Muscle layer of duodenum (tissue), 2 donors: ENCODE measurements around the gene SEMA3E.

Experiments
- H3K27ac ChIP-seq: one replicate; pipeline ENCODE4 v1.7.0; 2013; ENCODE audit warnings: mild to moderate bottlenecking, low read length
- H3K27me3 ChIP-seq: one replicate; pipeline ENCODE4 v1.7.0; 2013; ENCODE audit warnings: low read depth, mild to moderate bottlenecking, control low read depth, low read length
- H3K36me3 ChIP-seq, 2 donors: one replicate each; pipeline ENCODE4 v1.7.0; 2013; ENCODE audit warnings: low read length in 2 of 2, control low read depth in 1 of 2, mild to moderate bottlenecking in 1 of 2; ENCODE audit not compliant: insufficient read depth in 2 of 2, control insufficient read depth in 1 of 2
- H3K4me1 ChIP-seq, 2 donors: one replicate each; pipeline ENCODE4 v1.7.0; 2013; ENCODE audit warnings: low read length in 2 of 2, mild to moderate bottlenecking in 2 of 2, control low read depth in 1 of 2, moderate library complexity in 1 of 2; ENCODE audit not compliant: insufficient read depth in 2 of 2, control insufficient read depth in 1 of 2
- H3K4me3 ChIP-seq, 2 donors: one replicate each; pipeline ENCODE4 v1.7.0; 2013; ENCODE audit warnings: low read length in 2 of 2, low read depth in 1 of 2, mild to moderate bottlenecking in 1 of 2
- H3K9me3 ChIP-seq, 2 donors: one replicate each; pipeline ENCODE4 v1.7.0; 2013; ENCODE audit warnings: low read length in 2 of 2, control low read depth in 1 of 2, mild to moderate bottlenecking in 1 of 2; ENCODE audit not compliant: control insufficient read depth in 1 of 2
- donor health status: healthy.

Gene SEMA3E

GRCh38 chr7:83599131-83599530 lies 49.8 kb downstream of the SEMA3E start:
- H3K4me1 ChIP-seq: no peaks in the 10 kb centered on the region
- H3K4me3 ChIP-seq: no peak overlapping the region
- H3K27ac ChIP-seq: no peak overlapping the region
- H3K27me3 ChIP-seq: no peaks in the 10 kb centered on the region
- H3K36me3 ChIP-seq: no peaks in the 10 kb centered on the region
- peaks cover 0 to 4% of the 10 kb centered on the region in 2 donors for H3K9me3 ChIP-seq

GRCh38 chr7:83593921-83594475 lies 54.9 kb downstream of the SEMA3E start:
- H3K4me3 ChIP-seq: no peak overlapping the region
- no peaks in the 10 kb centered on the region for H3K4me1 ChIP-seq
- H3K27me3 ChIP-seq: no peaks in the 10 kb centered on the region
- no peak overlapping the region for H3K27ac ChIP-seq
- H3K36me3 ChIP-seq: no peaks in the 10 kb centered on the region
- H3K9me3 ChIP-seq: no peaks in the 10 kb centered on the region

- Histone ChIP-seq H3K4me3 (no peak overlapping the region), H3K27ac (no peak overlapping the region), H3K36me3 (no peaks in the 10 kb centered on the region), H3K27me3 (no peaks in the 10 kb centered on the region), H3K4me1 (peaks cover 0 to 4% of the 10 kb centered on the region in 2 donors), H3K9me3 (no peaks in the 10 kb centered on the region)
These were observed 60.2 kb downstream of the SEMA3E start for GRCh38 chr7:83588602-83589240.

GRCh38 chr7:83586281-83586680 lies 62.7 kb downstream of the SEMA3E start:
- H3K36me3 ChIP-seq: no peaks in the 10 kb centered on the region
- H3K27me3 ChIP-seq: no peaks in the 10 kb centered on the region
- no peak overlapping the region for H3K27ac ChIP-seq
- H3K4me3 ChIP-seq: no peak overlapping the region
- H3K4me1 ChIP-seq: peaks cover 0 to 4% of the 10 kb centered on the region in 2 donors
- no peaks in the 10 kb centered on the region for H3K9me3 ChIP-seq

GRCh38 chr7:83581667-83582435 lies 67.1 kb downstream of the SEMA3E start:
- Histone ChIP-seq H3K27ac (no peak overlapping the region), H3K36me3 (no peaks in the 10 kb centered on the region), H3K27me3 (no peaks in the 10 kb centered on the region), H3K4me3 (no peak overlapping the region), H3K4me1 (peaks cover 0 to 4% of the 10 kb centered on the region in 2 donors), H3K9me3 (no peaks in the 10 kb centered on the region)

- Histone ChIP-seq H3K9me3 (no peaks in the 10 kb centered on the region), H3K36me3 (no peaks in the 10 kb centered on the region), H3K4me3 (no peak overlapping the region), H3K27ac (no peak overlapping the region), H3K27me3 (no peaks in the 10 kb centered on the region), H3K4me1 (no peaks in the 10 kb centered on the region)
These were observed 69.2 kb downstream of the SEMA3E start for GRCh38 chr7:83579740-83580139.

- peaks cover 0 to 2% of the 10 kb centered on the region in 2 donors for H3K9me3 ChIP-seq
- no peaks in the 10 kb centered on the region for H3K27me3 ChIP-seq
- H3K27ac ChIP-seq: no peak overlapping the region
- no peaks in the 10 kb centered on the region for H3K36me3 ChIP-seq
- no peak overlapping the region for H3K4me3 ChIP-seq
- no peaks in the 10 kb centered on the region for H3K4me1 ChIP-seq
These were observed 73.5 kb downstream of the SEMA3E start for GRCh38 chr7:83575436-83575835.

- Histone ChIP-seq H3K4me3 (no peak overlapping the region), H3K4me1 (no peaks in the 10 kb centered on the region)
These were observed 74.3 kb downstream of the SEMA3E start for GRCh38 chr7:83574616-83575015.

GRCh38 chr7:83562960-83563359 lies 86.0 kb downstream of the SEMA3E start:
- Histone ChIP-seq H3K27ac (no peak overlapping the region), H3K4me1 (no peaks in the 10 kb centered on the region), H3K9me3 (no peaks in the 10 kb centered on the region), H3K36me3 (no peaks in the 10 kb centered on the region), H3K27me3 (no peaks in the 10 kb centered on the region), H3K4me3 (no peak overlapping the region)

More at GRCh38 chr7:83574616-83575015, 74.3 kb downstream of the SEMA3E start:
- H3K9me3 ChIP-seq: peaks cover 0 to 2% of the 10 kb centered on the region in 2 donors
- H3K36me3 ChIP-seq: no peaks in the 10 kb centered on the region
- H3K27me3 ChIP-seq: no peaks in the 10 kb centered on the region
- no peak overlapping the region for H3K27ac ChIP-seq

GRCh38 chr7:83562289-83562688 lies 86.7 kb downstream of the SEMA3E start:
- Histone ChIP-seq H3K4me3 (no peak overlapping the region), H3K27ac (no peak overlapping the region), H3K36me3 (no peaks in the 10 kb centered on the region), H3K9me3 (no peaks in the 10 kb centered on the region), H3K27me3 (no peaks in the 10 kb centered on the region), H3K4me1 (no peaks in the 10 kb centered on the region)

GRCh38 chr7:83559887-83560286 lies 89.1 kb downstream of the SEMA3E start:
- H3K4me1 ChIP-seq: no peaks in the 10 kb centered on the region
- no peaks in the 10 kb centered on the region for H3K36me3 ChIP-seq
- no peaks in the 10 kb centered on the region for H3K27me3 ChIP-seq
- H3K27ac ChIP-seq: no peak overlapping the region
- H3K9me3 ChIP-seq: no peaks in the 10 kb centered on the region
- no peak overlapping the region for H3K4me3 ChIP-seq
